GM08714 (cell line): ENCODE measurements around the gene QRICH1.

ENCODE experiments used
- H3K4me3 ChIP-seq: fragments of 200-500 bp; sonication (Bioruptor generic); 2 replicates; pipeline ENCODE4 v1.5.1; 2014; ENCODE audit warnings: mild to moderate bottlenecking, low read length, inconsistent platforms
- ZNF274 ChIP-seq: IDR thresholded peaks from 2 replicates; pipeline ENCODE4 v1.6.1; 2012; ENCODE audit warnings: mild to moderate bottlenecking, low read depth, low read length

QRICH1 gene

DNA sequence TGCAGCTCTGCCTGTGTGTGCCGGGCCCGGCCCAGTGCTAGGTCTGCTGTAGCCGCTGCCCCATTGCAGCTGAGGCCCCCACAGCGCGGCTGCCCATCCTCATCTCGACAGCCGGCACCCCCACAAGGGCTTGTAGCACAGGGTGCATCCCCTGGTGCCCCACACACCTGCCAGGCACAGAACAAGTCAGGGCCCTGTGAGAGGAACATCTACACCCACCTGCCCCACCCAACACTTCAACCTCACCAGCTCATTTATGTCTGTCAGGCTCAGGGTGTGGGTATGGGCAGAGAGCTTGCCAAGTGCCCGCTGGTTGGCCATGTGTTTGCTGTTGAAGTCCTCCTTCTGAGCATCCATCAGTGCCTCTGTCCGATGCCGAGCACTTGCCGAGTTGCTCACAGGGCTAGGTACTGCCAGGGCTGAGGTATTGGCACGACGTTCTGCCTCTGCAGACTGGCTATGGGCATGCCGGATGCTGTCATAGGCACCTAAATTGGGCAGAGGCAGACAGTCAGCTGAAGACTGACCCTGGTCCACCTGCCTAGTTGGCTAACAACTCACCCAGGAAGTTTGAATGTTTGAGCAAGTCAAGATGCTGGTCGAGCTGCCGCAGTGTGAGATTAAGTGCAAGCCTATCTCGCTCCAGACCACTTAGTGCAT is 29.1 kb upstream of the QRICH1 start:
- TF ChIP-seq ZNF274, result no peak
- no peak overlapping the region for H3K4me3 ChIP-seq

DNA sequence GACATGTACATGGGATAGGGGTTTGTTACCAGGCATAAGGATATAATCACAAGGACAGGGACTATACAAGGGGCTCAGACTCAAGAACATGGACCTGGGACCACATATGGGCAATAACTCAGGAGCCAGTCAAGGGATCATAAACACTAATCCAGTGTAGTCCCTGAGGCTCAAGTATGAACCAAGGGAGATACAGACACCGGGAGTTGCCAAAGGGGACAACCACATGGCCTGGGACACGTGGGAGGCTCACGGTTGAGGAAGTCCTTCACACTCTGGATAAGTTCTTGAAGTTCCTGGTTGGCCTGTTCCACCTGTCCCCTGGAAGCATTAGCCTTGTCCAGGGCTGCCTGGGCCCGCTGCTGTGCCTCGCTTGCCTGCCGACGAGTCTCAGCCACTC is 28.6 kb upstream of the QRICH1 start:
- no peak overlapping the region for H3K4me3 ChIP-seq
- no peak for TF ChIP-seq ZNF274

GRCh38 chr3:49122022-49122421 is 28.2 kb upstream of the QRICH1 start:
- no peak overlapping the region for H3K4me3 ChIP-seq
- no peak for TF ChIP-seq ZNF274

GRCh38 chr3:49121132-49121736 is 27.4 kb upstream of the QRICH1 start:
- peak overlapping the region; percentile 25; the same call in 1 of the 2 replicates for H3K4me3 ChIP-seq
- TF ChIP-seq ZNF274, result no peak

GRCh38 chr3:49120438-49121131 is 26.7 kb upstream of the QRICH1 start, which contains the start of gene USP19:
Gene USP19 (minus strand): TSS chr3:49120823. CDS start chr3:49119145, 1,678 bp downstream.
- H3K4me3 ChIP-seq, result peak within 1 kb of the TSS; percentile 73
- TF ChIP-seq ZNF274, result no peak

- no peak for TF ChIP-seq ZNF274
- H3K4me3 ChIP-seq, result peak overlapping the region; percentile 73
Measured at GRCh38 chr3:49120096-49120437, 26.2 kb upstream of the QRICH1 start.

GRCh38 chr3:49119439-49119838 is 25.6 kb upstream of the QRICH1 start:
- peak overlapping the region; percentile 73; the same call in 1 of the 2 replicates for H3K4me3 ChIP-seq
- no peak for TF ChIP-seq ZNF274

DNA sequence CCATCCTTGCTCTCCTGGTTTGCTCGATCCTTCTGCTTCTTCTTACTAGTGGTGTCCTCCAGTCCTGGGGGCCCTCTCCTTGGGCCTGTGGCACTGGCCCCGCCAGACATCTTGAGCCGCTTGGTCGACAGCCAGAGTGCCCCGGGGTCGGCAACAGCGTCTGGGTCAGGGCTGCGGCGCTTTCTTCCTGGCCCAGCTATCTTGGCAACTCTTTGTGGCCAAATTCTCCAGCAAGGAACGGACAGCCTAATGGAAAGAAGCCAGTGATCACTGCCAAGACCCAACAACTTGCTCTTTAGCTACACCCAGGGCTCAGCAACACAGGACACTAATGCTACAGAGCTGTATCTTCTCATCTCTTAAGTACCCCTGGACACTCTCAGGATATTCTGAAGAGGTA is 25.2 kb upstream of the QRICH1 start:
- no peak for TF ChIP-seq ZNF274
- no peak overlapping the region; the same call in 1 of the 2 replicates for H3K4me3 ChIP-seq

DNA sequence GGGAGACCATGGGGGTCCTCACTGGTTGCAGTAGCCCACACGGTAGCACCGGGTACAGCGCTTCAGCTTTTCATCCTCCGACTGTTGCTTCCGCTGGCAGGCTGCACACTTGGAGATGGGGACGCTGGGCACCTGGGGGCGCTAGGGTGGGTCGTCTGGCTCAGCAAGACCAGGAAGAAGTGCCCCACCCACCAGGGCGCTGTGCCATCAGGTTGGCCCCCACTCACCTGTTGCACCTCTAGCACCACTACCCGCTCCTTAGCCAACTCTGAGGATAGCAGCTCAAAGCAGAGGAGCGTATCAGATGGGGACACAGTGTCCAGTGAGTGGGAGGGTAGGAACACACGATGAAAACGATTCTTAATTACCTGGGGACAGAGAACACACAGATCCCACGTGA is 18.4 kb upstream of the QRICH1 start:
- no peak for TF ChIP-seq ZNF274

DNA sequence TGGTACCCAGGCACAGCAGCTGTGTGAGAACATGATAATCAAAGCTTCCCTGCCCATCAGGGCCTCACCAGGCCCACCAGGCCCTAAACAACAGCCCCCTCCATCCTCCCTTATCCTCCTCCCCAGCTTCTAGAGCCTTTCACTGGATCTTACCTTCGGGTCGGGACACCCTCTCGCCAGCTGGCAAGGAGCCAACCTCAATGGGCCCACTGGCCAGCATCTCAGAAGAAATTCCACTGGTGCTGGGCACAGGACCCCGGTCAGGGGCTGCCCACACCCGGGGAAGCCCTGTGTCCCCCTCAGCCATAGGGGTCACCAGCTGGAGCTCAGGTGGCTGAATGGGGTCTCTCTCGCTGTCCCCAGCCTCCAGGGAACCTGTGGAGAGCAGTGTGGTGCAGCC is 17.5 kb upstream of the QRICH1 start:
- no peak overlapping the region for H3K4me3 ChIP-seq
- TF ChIP-seq ZNF274, result no peak

More for the DNA sequence above, 18.4 kb upstream of the QRICH1 start:
- no peak overlapping the region for H3K4me3 ChIP-seq

GRCh38 chr3:49110780-49111179 is 16.9 kb upstream of the QRICH1 start:
- no peak for TF ChIP-seq ZNF274
- no peak overlapping the region for H3K4me3 ChIP-seq

DNA sequence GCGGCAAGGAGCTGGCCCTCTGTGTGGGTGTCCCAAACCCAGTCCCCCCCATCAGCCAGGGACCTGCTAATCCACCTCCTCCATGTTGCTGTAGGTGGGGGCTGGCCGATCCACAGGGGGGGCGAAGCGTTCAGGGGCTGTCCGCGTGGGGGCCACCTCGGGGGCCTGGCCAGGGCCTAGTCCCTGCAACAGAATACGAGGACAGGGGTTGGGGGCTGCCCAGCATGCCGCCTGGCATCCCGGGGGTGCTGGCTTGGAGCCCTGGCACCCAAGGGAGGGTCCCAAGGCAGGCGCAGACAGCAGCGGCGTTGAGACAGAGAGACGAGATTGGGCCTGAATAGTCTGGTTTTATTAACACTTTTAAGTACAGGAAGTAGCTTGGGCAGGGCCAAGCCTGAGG is 14.5 kb upstream of the QRICH1 start:
- no peak overlapping the region for H3K4me3 ChIP-seq
- TF ChIP-seq ZNF274, result no peak

DNA sequence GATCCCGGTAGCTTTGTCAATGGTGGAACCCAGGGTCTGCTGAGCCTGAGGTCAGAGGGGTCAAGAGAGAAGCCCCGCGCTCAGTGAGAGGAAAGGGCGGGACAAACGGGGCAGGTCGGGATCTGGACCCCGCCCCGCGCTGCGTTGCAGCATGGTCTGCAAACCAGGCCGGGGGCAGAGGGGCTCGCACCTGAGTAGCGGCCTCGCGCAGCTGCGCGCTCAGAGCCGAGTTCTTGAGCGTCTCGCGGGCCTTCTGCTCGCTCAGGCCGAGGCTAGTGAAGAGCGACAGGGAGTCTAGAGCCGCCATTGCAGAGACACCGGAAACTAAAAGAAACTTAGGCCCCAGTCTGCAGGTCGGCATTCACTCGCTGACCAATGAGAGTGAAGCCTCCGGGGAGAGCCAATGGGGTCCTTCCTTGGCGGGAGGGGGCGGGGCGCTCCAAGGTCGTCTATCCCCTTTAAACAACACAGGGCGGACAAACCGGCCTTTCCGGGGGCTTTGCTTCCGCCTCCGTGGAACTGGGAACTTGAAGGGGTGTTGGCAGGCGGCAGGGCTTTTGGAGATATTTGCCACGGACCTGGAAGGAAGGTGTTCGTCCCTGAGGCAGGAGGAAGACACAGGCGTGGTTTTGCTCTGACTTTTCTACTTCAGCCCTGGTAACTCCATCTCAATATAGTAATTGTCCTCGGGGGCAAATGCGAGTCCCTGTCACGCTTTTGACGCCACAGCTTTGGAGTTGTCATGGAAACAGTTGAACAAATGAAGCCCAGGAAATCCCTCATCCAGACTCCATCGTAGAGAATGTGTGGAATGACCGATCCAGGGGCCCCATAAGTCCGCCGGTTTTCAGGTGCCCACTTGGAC is 10.8 kb upstream of the QRICH1 start, which contains the start of gene QARS1:
QARS1 (minus strand) TSS at position 331 of the 865 bp plus-strand sequence; CDS start at position 307, 24 bp downstream.
- peak within 1 kb of the TSS; percentile 77 for H3K4me3 ChIP-seq
- TF ChIP-seq ZNF274, result no peak

- peak overlapping the region; percentile 77 for H3K4me3 ChIP-seq
Measured at GRCh38 chr3:49104052-49104426, 10.2 kb upstream of the QRICH1 start.

More at GRCh38 chr3:49104052-49104426, 10.2 kb upstream of the QRICH1 start:
- TF ChIP-seq ZNF274, result no peak
